Uterus (tissue), 4 donors: ENCODE data around the gene GATAD1. TPM values are rescaled to one million over a fixed set of nuclear protein-coding genes. Genes with fewer than 3 reads are reported as not detected.
A peak's percentile ranks its signal among the peaks of the same experiment; 100 is the strongest.

Experiments
- DNase-seq, 2 donors: peaks; one replicate each; pipeline ENCODE4 v3.0.0-alpha.2; 2019 to 2020
- H3K27ac ChIP-seq, 2 donors: fragments of 200-600 bp; sonication (generic); 1 replicate in 1 of 2; 2 replicates in 1 of 2; pipeline ENCODE4 v1.5.1; 2016 to 2018
- H3K27me3 ChIP-seq, 2 donors: fragments of 200-600 bp; sonication (generic); one replicate each; pipeline ENCODE4 v1.5.1; 2018 to 2019; ENCODE audit warnings: control low read depth in 1 of 2
- H3K36me3 ChIP-seq, 2 donors: fragments of 200-600 bp; sonication (generic); one replicate each; pipeline ENCODE4 v1.5.1; 2019; ENCODE audit warnings: control low read depth in 1 of 2
- H3K4me1 ChIP-seq, 2 donors: fragments of 200-600 bp; sonication (generic); one replicate each; pipeline ENCODE4 v1.5.1; 2018 to 2019; ENCODE audit warnings: control low read depth in 1 of 2
- H3K4me3 ChIP-seq, 2 donors: fragments of 200-600 bp; sonication (generic); 1 replicate in 1 of 2; 2 replicates in 1 of 2; pipeline ENCODE4 v1.5.1; 2018 to 2019; ENCODE audit warnings: mild to moderate bottlenecking in 1 of 2
- H3K9me3 ChIP-seq, 2 donors: fragments of 200-600 bp; sonication (generic); one replicate each; pipeline ENCODE4 v1.5.1; 2019; ENCODE audit warnings: control low read depth in 1 of 2
- CTCF ChIP-seq, 4 experiments: fragments of 200-600 bp in 2 of 4; fragments of 450-650 bp in 2 of 4; sonication (generic) in 2 of 4; IDR thresholded peaks; one replicate each; pipeline ENCODE4 v1.5.1; 2016 to 2019; ENCODE audit warnings: antibody characterized with exemption in 4 of 4, mild to moderate bottlenecking in 2 of 4, moderate library complexity in 1 of 4
- POLR2A ChIP-seq, 2 donors: fragments of 450-650 bp; IDR thresholded peaks; one replicate each; pipeline ENCODE4 v1.6.1; 2016; ENCODE audit warnings: antibody characterized with exemption in 2 of 2, mild to moderate bottlenecking in 1 of 2, moderate library complexity in 1 of 2
- intact Hi-C: fragments of 100-400 bp; cut with DNase I; formaldehyde crosslinking; loops from one replicate; pipeline ENCODE4 v1.15.1; 2023; ENCODE audit warnings: low total_unique reads
- total RNA-seq, 4 donors: library from RNA; depleted of rRNA in 3 of 4; stranded (reverse); fragments of >200 nt in 3 of 4; gene quantifications; one replicate each; pipeline versions ENCODE4 v1.1.0 to v1.2.4, GENCODE V29; 2014 to 2023
- donor health status: DM: yes; HTN: yes; CAD: no.

The GATAD1 gene
- total RNA-seq, 4 donors from 2014 or later: 41.2 to 62.2 (median 54.9) TPM

GRCh38 chr7:92456236-92456635 lies 9.0 kb downstream of the GATAD1 start:
- Histone ChIP-seq H3K27me3 (no peaks in the 10 kb centered on the region), H3K27ac (no peak overlapping the region), H3K4me3 (no peak overlapping the region), H3K4me1 (no peaks in the 10 kb centered on the region), H3K36me3 (no peaks in the 10 kb centered on the region), H3K9me3 (no peaks in the 10 kb centered on the region)
- TF ChIP-seq CTCF (IDR thresholded peaks at IDR 0.05): no peak
- no peak for TF ChIP-seq POLR2A (IDR thresholded peaks at IDR 0.05)
- no peak for DNase-seq
- intact Hi-C loops: no loop called here

- no peak for DNase-seq
- TF ChIP-seq POLR2A (IDR thresholded peaks at IDR 0.05) (no peak), CTCF (IDR thresholded peaks at IDR 0.05) (no peak)
- no peak overlapping the region for H3K27ac ChIP-seq
- H3K9me3 ChIP-seq: no peaks in the 10 kb centered on the region
- intact Hi-C loops: no loop called here
- no peaks in the 10 kb centered on the region for H3K4me1 ChIP-seq
- no peaks in the 10 kb centered on the region for H3K27me3 ChIP-seq
- H3K4me3 ChIP-seq: no peak overlapping the region
- no peaks in the 10 kb centered on the region for H3K36me3 ChIP-seq
Observed at GRCh38 chr7:92460109-92460508, 12.8 kb downstream of the GATAD1 start.

GRCh38 chr7:92460510-92460909 lies 13.2 kb downstream of the GATAD1 start:
- no peaks in the 10 kb centered on the region for H3K9me3 ChIP-seq
- no peak for DNase-seq
- TF ChIP-seq POLR2A (IDR thresholded peaks at IDR 0.05): no peak
- no peak for TF ChIP-seq CTCF (IDR thresholded peaks at IDR 0.05)
- H3K36me3 ChIP-seq: no peaks in the 10 kb centered on the region
- intact Hi-C loops: no loop called here
- H3K4me3 ChIP-seq: no peak overlapping the region
- no peak overlapping the region for H3K27ac ChIP-seq
- H3K4me1 ChIP-seq: no peaks in the 10 kb centered on the region
- H3K27me3 ChIP-seq: no peaks in the 10 kb centered on the region

GRCh38 chr7:92461027-92462003 lies 14.0 kb downstream of the GATAD1 start:
- no peak overlapping the region for H3K27ac ChIP-seq
- H3K9me3 ChIP-seq: no peaks in the 10 kb centered on the region
- no peaks in the 10 kb centered on the region for H3K4me1 ChIP-seq
- TF ChIP-seq POLR2A (IDR thresholded peaks at IDR 0.05) (no peak), CTCF (IDR thresholded peaks at IDR 0.05) (peak in 1 of 4 experiments; percentile 14)
- H3K36me3 ChIP-seq: no peaks in the 10 kb centered on the region
- intact Hi-C loops: no loop called here
- H3K4me3 ChIP-seq: no peak overlapping the region
- H3K27me3 ChIP-seq: no peaks in the 10 kb centered on the region
- no peak for DNase-seq

GRCh38 chr7:92462560-92462959 lies 15.3 kb downstream of the GATAD1 start:
- H3K27me3 ChIP-seq: no peaks in the 10 kb centered on the region
- no peaks in the 10 kb centered on the region for H3K36me3 ChIP-seq
- intact Hi-C loops: no loop called here
- H3K9me3 ChIP-seq: no peaks in the 10 kb centered on the region
- no peak overlapping the region for H3K27ac ChIP-seq
- H3K4me3 ChIP-seq: no peak overlapping the region
- DNase-seq: no peak
- TF ChIP-seq CTCF (IDR thresholded peaks at IDR 0.05): no peak
- no peak for TF ChIP-seq POLR2A (IDR thresholded peaks at IDR 0.05)
- H3K4me1 ChIP-seq: no peaks in the 10 kb centered on the region
